ENCODE measurements around the gene CANX. TPM values are rescaled to one million over a fixed set of nuclear protein-coding genes. Genes with fewer than 3 reads are reported as not detected.

CANX gene
- total RNA-seq, 1 experiment from 2014 or later = 766 TPM

DNA sequence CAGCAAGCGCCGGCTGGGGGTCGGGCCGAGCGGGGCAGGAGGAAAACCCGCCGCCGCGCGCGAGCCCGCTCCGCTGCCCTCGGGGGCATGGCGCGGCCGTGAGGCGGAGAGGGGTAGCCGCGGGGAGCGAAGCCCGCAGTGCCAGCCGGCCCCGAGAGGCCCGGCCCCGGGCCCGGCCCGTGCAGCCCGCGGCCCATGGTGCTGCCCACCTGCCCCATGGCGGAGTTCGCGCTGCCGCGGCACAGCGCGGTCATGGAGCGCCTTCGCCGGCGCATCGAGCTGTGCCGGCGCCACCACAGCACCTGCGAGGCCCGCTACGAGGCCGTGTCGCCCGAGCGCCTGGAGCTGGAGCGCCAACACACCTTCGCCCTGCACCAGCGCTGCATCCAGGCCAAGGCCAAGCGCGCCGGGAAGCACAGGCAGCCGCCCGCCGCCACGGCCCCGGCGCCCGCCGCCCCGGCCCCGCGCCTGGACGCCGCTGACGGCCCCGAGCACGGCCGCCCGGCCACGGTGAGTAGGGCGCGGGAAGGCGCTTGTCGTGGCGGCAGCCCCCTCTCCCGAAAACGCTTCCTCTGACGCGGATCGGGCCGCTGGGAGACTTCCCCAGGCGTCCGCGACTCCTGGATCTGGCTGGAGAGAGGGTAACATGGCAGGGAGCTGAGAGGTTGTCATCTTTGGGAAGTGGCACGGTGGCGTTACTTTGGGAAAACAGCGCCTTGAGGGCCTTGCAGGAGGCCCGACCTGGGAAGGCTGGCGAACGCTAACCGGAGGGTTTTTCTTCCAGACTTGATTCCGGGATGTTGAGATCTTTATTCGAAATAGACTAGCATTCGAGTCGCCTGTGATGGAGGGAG lies 34.4 kb downstream of the CANX start:
- Histone ChIP-seq H3K27me3 (ENCODE audit: insufficient read depth, low read length) (no peaks in the 10 kb centered on the region), H3K9me3 (ENCODE audit: control insufficient read depth in 1 of 2, insufficient read depth in 1 of 2, low read depth in 1 of 2, low read length in 2 of 2) (no peaks in the 10 kb centered on the region), H3K9me2 (ENCODE audit: insufficient read depth) (no peaks in the 10 kb centered on the region), H3K9ac (ENCODE audit: low read length) (peak overlapping the region; percentile 74), H3K27ac (ENCODE audit: low read depth, low read length) (peak overlapping the region; percentile 93), H2AFZ (ENCODE audit: low read depth, low read length, poor library complexity, severe bottlenecking) (no peak overlapping the region), H4K20me1 (ENCODE audit: insufficient read depth) (no peaks in the 10 kb centered on the region), H3K4me3 (replicated peaks in 1 of 2; ENCODE audit: low read depth in 1 of 2, low read length in 2 of 2) (peak overlapping the region; percentile 72 to 85), H3K79me2 (ENCODE audit: insufficient read depth, low read length) (peaks cover 53% of the 10 kb centered on the region), H3K4me2 (ENCODE audit: low read length) (peak overlapping the region; percentile 83), H3K36me3 (ENCODE audit: control insufficient read depth in 1 of 2, insufficient read depth in 2 of 2, low read length in 2 of 2) (peaks cover 22 to 27% of the 10 kb centered on the region in 2 experiments; a peak in 3 of 4 replicates), H3K4me1 (ENCODE audit: control insufficient read depth in 1 of 2, insufficient read depth in 2 of 2, low read length in 2 of 2) (peaks cover 5 to 30% of the 10 kb centered on the region in 2 experiments)
- ChIA-PET POLR2A (interaction anchor here (1.0 to 1.2 kb wide), 4 partner anchors 29 to 110 kb away, joined by 4 to 8 read pairs (median 5); partner anchors contain the start of genes HNRNPH1 and SQSTM1), RAD21 (ENCODE audit: low non-redundant PET in 1 of 2, low total read pairs in 2 of 2, uncharacterized antibody in 2 of 2, unreplicated experiment in 2 of 2) (no interaction called here), CTCF (interaction anchor here (1.1 kb wide), 2 partner anchors 30 to 63 kb away, joined by 3 to 4 read pairs; no protein-coding TSS in a partner anchor)
- DNase-seq (ENCODE audit: low read depth, low spot score) (no peak), ATAC-seq (peak; percentile 46)
- TF ChIP-seq EZH2phosphoT487 (IDR thresholded peaks at IDR 0.05; ENCODE audit: borderline replicate concordance) = no peak
- peak; percentile 98 for TF ChIP-seq ZFX (IDR thresholded peaks at IDR 0.05)
- TF ChIP-seq, protein P1, sequence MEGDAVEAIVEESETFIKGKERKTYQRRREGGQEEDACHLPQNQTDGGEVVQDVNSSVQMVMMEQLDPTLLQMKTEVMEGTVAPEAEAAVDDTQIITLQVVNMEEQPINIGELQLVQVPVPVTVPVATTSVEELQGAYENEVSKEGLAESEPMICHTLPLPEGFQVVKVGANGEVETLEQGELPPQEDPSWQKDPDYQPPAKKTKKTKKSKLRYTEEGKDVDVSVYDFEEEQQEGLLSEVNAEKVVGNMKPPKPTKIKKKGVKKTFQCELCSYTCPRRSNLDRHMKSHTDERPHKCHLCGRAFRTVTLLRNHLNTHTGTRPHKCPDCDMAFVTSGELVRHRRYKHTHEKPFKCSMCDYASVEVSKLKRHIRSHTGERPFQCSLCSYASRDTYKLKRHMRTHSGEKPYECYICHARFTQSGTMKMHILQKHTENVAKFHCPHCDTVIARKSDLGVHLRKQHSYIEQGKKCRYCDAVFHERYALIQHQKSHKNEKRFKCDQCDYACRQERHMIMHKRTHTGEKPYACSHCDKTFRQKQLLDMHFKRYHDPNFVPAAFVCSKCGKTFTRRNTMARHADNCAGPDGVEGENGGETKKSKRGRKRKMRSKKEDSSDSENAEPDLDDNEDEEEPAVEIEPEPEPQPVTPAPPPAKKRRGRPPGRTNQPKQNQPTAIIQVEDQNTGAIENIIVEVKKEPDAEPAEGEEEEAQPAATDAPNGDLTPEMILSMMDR (IDR thresholded peaks at IDR 0.05 in 2 of 3, conservative IDR thresholded peaks at IDR 0.05 in 1 of 3; ENCODE audit: borderline replicate concordance in 1 of 3, insufficient read depth in 1 of 3, low read depth in 2 of 3, low read length in 2 of 3) = no peak
- TF ChIP-seq, protein P2, sequence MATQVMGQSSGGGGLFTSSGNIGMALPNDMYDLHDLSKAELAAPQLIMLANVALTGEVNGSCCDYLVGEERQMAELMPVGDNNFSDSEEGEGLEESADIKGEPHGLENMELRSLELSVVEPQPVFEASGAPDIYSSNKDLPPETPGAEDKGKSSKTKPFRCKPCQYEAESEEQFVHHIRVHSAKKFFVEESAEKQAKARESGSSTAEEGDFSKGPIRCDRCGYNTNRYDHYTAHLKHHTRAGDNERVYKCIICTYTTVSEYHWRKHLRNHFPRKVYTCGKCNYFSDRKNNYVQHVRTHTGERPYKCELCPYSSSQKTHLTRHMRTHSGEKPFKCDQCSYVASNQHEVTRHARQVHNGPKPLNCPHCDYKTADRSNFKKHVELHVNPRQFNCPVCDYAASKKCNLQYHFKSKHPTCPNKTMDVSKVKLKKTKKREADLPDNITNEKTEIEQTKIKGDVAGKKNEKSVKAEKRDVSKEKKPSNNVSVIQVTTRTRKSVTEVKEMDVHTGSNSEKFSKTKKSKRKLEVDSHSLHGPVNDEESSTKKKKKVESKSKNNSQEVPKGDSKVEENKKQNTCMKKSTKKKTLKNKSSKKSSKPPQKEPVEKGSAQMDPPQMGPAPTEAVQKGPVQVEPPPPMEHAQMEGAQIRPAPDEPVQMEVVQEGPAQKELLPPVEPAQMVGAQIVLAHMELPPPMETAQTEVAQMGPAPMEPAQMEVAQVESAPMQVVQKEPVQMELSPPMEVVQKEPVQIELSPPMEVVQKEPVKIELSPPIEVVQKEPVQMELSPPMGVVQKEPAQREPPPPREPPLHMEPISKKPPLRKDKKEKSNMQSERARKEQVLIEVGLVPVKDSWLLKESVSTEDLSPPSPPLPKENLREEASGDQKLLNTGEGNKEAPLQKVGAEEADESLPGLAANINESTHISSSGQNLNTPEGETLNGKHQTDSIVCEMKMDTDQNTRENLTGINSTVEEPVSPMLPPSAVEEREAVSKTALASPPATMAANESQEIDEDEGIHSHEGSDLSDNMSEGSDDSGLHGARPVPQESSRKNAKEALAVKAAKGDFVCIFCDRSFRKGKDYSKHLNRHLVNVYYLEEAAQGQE (IDR thresholded peaks at IDR 0.05; ENCODE audit: low read depth) = no peak
- TF ChIP-seq, protein P3, sequence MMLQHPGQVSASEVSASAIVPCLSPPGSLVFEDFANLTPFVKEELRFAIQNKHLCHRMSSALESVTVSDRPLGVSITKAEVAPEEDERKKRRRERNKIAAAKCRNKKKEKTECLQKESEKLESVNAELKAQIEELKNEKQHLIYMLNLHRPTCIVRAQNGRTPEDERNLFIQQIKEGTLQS (IDR thresholded peaks at IDR 0.05) = no peak
- TF ChIP-seq, protein P4, sequence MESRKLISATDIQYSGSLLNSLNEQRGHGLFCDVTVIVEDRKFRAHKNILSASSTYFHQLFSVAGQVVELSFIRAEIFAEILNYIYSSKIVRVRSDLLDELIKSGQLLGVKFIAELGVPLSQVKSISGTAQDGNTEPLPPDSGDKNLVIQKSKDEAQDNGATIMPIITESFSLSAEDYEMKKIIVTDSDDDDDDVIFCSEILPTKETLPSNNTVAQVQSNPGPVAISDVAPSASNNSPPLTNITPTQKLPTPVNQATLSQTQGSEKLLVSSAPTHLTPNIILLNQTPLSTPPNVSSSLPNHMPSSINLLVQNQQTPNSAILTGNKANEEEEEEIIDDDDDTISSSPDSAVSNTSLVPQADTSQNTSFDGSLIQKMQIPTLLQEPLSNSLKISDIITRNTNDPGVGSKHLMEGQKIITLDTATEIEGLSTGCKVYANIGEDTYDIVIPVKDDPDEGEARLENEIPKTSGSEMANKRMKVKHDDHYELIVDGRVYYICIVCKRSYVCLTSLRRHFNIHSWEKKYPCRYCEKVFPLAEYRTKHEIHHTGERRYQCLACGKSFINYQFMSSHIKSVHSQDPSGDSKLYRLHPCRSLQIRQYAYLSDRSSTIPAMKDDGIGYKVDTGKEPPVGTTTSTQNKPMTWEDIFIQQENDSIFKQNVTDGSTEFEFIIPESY (IDR thresholded peaks at IDR 0.05; ENCODE audit: extremely low read depth, insufficient replicate concordance, low read length) = no peak
- peak; percentile 13 for TF ChIP-seq POLR2A (IDR thresholded peaks at IDR 0.05; ENCODE audit: borderline replicate concordance, extremely low read depth, insufficient read depth, insufficient read length)
- no peak for TF ChIP-seq FOSL1 (IDR thresholded peaks at IDR 0.05; ENCODE audit: low read depth)
- TF ChIP-seq RAD21 (IDR thresholded peaks at IDR 0.05; ENCODE audit: low read depth) = no peak
- TF ChIP-seq POLR2AphosphoS5 (IDR thresholded peaks at IDR 0.05; ENCODE audit: low read depth, low read length) = no peak
- TF ChIP-seq ZNF274 (IDR thresholded peaks at IDR 0.05; ENCODE audit: low read depth, low read length) = no peak
- TF ChIP-seq ELF1 (IDR thresholded peaks at IDR 0.05; ENCODE audit: borderline replicate concordance, low read depth) = no peak
- TF ChIP-seq SIN3A (IDR thresholded peaks at IDR 0.05; ENCODE audit: low read depth) = no peak
- no peak for TF ChIP-seq SP1 (IDR thresholded peaks at IDR 0.05; ENCODE audit: low read depth)
- intact Hi-C loops (cut with micrococcal nuclease) = loop anchor here (2.0 kb wide), 1 partner anchor 64 kb away; no protein-coding TSS in a partner anchor
- no TSS peak for BruUV-seq (replicated peaks)

Measured in HCT116 (cell line).